HG03565 (cell line): ENCODE measurements around the gene WWC2.

ENCODE experiments used
- ATAC-seq: cut with Tn5 transposase; IDR thresholded peaks from one replicate; pipeline ENCODE4 v1.9.1; 2021; ENCODE audit warnings: mild to moderate bottlenecking, moderate library complexity; ENCODE audit not compliant: unreplicated experiment

Gene WWC2

DNA sequence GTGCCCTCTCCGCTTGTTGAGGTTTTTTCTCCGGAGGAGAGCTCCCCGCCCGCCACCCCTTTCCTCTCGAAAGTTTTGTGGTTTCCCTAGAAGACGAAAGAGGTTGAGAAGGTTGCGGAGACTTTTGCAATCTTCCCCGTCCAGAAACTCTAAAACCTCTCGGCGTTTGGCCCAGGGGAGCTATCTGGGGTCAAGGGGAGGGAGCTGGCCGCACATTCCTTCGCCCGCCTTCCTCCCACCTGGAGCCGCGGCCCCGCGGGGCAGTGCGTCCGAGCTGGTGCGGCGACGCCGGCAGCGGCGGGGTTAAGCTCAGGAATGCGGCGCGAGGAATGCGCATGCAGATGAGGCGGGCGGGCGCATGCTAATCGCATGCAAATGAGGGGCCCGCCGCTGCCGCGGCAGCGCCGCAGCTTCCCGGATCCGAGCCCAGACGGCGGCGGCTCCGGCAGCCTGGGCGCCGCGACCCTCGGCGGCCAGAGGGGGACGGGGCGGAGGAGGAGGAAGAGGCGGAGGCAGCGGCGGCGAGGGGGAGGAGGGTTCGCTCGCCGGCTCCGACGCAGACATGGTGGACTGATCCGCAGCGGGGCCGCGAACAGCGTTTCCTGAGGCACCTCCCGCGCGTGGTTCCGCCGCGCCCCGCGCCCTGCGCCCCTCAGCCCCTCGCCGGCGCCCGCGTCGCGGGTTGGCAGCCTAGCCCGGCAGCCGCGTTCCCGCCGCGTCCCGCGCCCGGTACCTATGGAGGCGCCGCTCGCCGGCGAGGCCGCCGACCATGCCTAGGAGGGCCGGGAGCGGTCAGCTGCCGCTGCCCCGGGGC is at the start of gene WWC2:
TSS of gene WWC2 (plus strand) at position 535 of the 814 bp plus-strand sequence. CDS start at position 770, 235 bp downstream.
- peak; percentile 66 for ATAC-seq

DNA sequence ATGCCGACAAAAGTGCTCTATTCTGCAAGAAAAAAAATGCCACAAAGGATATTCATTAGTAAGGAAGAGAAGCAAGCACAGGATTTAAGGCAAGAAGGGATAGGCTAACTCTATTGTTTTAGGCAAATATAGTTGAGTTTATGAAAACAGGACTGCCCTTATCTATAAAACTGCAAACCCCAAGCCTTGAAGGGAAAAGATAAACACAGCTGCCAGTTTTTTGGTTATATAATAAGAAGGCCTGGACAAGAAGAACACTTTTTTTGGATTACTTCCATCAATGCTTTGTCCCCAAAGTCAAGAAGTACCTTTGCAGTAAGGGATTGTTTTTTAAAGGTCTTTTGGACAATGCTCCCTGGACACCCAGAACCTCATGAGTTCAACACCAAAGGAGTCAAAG is 45.4 kb upstream of the WWC2 start:
- no peak for ATAC-seq

DNA sequence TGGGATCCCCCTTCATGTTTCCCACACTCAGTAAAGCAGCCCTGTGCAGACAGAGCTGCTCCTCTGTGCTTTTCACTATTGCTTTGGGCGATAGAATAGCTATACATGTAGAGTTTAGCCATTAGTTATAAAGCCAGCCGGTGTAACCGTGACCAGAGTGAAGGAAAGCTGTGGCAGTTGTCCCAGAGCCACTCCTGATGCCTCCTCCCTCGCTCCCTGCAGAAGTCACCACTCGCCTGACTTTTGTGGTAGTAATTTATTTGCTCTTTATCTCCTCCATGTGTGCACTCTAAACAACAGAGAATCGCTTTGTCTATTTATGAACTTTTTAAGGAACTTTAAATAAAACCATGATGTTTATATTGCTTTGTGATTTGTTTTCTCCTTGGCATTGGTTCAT is 41.8 kb upstream of the WWC2 start:
- ATAC-seq = no peak

DNA sequence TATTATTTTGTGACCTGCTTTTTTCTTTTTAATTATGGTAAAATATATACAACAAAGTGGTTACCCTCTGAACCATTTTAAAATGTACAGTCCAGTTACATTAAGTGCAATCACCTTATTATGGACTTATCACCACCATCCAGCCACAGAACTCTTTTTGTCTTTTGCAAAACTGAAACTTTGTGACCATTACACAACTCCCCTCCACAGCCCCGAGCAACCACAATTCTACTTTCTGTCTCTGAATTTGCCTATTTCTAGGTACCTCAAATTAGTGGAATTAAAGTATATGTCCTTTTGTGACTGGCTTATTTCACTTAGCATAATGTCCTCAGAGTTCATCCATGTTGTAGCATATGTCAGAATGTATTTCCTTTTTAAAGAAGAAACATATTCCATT is 39.3 kb upstream of the WWC2 start:
- peak; percentile 78 for ATAC-seq

DNA sequence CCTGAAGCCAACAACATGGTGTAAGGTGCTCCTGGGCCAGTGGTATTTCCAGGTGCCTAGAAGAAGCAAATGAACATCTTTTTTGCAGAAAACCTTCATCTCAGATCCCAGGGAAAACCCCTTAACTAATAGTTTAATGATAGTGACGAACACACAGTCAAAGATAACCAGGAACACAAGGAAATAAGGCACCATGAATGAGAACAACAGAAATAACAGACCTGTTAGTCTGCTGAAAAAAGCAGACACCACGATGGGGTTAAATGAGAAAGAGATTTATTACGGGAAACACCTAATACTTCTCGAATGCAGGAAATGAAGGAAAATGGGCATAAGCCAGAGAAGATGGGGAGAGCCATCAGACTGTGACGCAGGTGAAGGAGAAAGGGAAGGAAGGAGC is 30.6 kb upstream of the WWC2 start:
- ATAC-seq = no peak

DNA sequence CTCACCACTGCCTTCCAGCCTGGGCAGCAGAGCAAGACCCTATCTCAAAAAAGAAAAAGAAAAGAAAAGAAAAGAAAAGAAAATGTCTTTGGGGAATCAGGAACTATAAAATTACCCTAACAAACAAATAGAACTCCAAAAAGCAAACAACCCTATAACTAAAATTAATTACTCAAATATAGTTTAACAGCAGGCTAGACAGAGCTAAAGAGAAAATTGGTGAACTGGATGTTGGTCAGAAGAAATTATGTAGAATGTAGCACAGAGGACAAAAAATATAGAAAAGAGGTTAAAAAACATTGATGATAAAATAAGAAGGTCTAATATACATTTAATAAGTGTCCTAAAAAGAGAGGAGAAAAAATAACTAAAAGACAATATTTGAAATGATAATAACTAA is 27.8 kb upstream of the WWC2 start:
- ATAC-seq = no peak

DNA sequence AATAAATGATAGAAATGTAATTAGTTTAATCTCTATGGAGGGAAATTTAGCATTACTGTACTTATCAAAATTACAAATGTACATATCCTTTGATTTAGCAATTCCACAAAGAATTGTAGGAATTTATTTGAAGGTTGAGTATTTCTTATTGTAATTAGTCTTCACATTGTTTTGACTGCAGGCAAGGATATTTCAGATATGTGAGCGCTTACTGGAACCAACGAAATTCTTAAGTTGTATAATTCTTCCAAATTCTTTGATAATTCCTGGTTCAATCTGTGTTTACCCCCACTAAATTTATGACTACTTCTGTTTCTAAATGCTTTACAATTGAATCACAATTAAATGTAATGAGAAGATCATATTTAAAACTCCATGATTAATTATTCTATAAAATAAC is 26.9 kb upstream of the WWC2 start:
- no peak for ATAC-seq

DNA sequence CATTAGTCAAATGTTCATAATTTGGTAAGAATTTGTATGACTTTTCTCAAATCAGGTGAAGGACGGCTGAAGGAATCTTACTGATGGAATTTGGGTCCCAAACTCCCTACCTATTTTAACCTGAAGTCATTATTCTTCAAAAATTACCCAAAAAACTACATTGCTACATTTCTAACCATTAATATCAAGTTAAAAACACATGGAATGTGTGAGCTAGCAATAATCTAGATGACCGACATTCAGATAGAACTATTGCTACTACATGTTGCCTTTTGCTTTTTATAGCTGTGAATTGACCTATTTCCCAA is 25.3 kb upstream of the WWC2 start:
- ATAC-seq = no peak

DNA sequence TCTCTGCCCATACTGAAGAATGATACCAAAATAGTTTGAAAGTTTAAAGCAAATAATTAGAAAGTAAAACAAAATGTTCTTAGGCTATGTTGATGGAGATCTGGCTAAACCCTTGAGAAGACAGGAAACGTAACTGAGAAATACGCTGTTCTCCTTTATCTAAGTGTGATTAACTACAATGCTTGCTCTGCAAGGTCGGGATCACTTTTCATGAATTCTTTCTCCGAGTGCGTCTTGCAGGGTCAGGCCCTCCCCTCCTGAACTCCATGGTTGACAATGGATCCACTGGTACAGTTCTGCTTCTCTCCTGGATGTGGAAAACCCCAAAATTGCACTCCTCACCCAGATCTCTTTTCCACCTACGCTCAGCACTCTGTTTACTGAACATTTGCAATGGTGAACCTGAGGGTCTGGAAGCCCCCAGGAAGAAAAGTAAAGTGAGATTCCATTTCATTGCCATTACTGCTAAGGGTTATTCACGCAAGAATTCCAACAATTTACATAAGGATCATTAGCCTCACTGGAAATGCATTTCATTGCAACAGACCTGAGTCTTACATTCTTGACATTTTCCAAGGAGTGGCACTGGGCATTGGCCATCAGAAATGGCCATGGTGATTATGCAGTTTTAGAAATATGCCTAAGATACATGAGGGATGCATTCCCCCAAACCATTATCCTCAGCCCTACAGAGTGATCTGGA is 24.6 kb upstream of the WWC2 start:
- no peak for ATAC-seq

DNA sequence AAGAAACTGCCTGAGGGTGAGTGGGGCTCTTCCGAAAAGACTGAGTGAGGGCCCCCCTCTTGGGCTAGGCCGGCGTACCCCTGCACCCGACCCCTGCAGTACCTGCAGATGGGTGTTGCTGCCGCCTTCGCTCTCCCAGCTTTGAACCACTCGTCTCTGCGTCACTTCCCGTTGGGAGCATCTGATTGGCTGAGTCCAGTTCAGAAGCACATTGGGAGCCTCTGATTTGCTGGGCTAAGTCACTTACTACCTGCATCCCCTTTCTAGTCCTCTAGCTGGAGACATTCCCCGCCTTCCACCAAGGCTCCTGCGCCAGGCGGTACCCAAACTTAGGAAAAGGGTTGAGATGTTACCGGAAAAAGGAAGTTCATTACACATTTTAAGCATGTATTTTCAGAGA is 20.4 kb upstream of the WWC2 start:
- ATAC-seq = no peak

DNA sequence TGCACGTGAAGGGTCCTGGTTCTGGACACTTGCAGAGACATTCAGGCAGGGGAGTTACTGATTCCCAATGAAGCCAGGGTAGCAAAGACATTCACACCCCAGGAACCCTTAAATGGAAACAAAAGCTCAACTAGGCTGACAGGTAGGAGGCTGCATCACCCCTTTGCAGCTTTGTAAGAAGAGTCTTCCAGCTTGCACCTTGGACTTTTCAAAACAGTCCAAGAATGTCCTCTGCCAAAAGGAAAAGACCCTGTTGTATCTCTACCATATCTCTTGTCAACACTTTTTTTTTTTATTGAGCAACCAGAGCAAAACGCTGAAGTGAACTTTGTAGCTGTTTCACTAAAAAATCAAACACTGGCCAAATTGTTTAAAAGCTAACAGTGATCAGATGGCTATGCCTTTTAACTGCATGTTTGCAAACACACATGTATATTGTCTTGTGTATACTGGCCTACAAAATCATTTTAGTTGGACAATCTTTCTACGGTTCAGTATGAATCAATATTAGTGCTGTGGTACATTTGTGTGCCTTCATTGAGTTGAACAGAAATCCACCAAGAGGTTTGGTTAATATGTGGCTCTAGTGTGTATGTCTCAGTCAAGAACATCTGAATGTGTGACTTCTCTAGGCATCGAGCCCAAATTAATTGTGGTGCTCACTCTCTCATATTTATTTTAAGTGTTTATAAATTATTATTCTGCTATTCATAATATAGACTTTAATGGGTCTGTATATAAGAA is 18.5 kb upstream of the WWC2 start:
- ATAC-seq = no peak

DNA sequence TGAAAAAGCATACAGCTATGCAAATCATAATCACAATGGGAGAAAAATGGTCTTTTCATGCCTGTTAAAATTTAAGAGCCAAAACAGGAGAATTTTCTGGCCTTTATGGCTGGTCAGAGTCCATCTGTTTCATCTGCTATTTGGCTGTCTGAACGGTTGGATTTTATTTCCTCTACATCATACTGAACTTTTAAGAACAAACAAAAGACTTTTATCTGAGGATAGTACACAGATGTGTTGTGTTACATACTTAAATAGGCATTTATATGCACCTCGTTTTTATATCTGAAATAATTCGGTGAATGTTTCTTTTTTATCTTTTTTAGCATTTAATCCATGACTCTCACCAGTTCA is 18.0 kb upstream of the WWC2 start:
- ATAC-seq = no peak

DNA sequence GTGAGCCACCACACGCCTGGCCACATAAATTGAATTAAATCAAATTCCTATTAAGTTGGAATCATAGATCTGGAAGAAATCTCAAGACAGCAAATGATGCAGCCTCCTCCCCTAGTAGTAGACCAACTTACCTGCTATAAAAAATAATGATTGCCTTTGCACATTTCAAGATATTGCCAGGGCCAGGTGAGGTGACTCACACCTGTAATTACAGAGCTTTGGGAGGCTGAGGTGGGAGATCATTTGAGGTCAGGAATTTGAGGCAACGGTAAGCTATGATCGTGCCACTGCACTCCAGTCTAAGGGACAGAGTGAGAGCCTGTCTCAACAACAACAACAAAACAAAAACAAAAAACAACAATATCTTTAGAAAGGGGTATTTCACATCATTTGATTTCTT is 17.0 kb upstream of the WWC2 start:
- no peak for ATAC-seq

DNA sequence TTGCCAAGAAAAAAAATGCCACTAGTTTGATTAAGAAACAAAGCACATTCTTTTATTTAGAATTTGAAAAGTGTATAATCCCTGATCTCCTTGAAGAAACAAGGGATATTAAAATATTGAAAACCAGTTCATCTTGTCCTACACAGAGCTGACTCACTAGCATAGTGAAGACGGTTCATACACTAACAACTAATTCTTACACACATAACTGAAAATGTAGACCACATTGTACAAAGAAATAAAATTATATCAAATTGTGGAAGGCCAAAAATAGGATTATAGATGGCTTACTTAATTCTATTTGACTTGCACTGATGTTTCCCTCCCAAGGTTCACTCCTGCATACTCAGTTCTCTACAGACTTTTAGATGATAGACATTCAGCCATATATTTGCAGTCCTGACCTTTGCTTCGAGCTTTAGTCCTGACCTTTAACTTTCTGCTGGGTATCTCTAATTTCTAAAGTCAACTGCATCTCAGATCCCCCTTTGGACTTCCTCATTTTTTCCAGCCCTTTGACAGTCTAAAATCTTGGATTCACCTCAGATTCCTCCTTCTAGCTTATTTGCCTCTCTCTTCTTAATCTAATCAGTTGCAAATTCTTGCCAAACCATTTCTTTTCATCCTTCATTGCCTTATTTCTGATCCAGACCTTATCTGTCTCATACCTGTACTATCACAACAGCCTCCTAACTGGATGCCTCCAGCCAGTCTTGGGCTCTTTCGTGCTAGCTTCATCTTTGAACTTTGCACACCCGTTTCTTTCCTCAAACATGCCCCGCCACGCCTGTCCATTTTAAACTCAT is 4.5 kb upstream of the WWC2 start:
- no peak for ATAC-seq

DNA sequence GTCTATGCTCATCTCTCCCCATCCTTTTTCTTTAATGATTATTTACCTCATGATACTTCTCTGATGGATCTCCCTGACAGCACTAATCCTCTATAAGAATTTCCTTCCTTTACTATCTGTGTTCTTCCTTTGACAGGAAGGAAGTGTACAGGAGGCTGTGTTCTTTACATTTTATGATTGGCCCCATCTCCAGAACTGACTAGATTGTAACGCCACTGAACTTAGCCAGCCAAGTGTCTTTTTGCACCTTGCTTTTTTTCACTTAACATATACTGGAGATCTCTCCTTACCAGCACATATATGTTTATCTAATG is 3.9 kb upstream of the WWC2 start:
- no peak for ATAC-seq

DNA sequence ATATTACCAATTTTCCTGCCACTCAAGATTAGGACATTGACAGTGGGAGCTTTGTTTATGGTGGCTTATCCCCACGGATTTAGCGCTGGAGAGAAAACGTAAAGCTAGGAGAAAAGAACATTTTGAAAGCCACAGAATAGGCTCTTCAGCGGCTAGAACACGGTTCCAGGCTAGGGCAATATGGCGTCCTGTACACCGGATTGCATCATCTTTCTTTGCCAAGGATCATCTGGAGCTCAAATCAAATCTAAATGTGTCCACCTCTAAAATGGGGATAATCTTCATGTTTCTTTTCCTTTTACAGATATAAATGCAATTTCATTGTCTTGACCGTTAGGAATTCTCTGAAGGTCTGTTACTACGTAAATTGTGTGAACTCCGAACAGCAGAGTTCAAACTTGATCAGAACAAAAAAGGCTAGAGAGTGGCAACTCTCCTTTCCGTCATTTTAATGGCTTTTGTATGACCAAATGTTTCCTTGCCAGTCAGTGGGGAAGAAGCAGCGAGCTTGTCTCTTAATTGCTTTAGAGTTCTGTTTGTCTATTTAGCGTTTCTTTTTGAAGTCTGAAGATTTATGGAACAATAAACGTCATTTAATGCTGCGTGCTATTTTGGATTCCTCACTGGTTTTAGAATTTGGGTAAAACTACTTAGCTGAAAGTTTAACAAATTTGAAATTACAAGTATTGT is 2.6 kb upstream of the WWC2 start:
- no peak for ATAC-seq

DNA sequence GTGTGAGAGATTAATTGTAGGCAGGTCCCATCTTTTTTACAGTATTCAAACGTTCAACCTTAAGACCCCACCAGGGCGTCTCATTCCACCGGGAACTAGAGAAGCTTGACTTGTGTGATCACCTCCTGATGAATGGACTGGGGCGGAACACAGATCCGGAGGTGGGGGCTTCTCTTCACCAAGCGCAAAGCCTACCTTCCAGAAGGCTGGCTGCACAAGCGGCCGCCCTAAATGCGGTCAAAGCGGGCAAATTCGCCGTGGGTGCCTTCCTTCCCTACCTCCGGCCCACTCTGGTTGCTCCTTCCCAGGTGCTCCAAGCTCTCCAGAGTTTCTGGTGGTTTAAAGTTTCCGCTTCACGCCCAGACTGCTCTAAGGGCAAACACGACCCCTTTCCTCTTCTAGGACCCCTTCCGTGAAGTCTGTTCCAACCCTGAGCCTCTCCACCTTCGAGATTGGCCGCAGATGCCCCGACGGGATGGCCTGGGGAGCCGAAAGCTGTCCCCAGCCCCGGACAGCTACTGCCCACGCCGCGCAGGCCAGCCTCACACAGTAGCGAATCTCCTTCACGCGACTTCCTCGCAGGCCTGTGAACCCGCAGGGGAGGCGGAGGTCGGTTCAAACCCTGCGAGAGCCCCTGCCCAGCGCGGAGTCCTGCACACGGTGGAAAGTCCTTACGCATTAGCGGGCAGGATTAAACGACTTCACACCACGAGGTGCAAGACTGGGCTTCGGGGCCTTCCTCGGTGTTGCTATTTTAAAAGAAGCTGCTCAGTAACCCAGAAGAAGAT is 1.6 kb upstream of the WWC2 start:
- no peak for ATAC-seq

DNA sequence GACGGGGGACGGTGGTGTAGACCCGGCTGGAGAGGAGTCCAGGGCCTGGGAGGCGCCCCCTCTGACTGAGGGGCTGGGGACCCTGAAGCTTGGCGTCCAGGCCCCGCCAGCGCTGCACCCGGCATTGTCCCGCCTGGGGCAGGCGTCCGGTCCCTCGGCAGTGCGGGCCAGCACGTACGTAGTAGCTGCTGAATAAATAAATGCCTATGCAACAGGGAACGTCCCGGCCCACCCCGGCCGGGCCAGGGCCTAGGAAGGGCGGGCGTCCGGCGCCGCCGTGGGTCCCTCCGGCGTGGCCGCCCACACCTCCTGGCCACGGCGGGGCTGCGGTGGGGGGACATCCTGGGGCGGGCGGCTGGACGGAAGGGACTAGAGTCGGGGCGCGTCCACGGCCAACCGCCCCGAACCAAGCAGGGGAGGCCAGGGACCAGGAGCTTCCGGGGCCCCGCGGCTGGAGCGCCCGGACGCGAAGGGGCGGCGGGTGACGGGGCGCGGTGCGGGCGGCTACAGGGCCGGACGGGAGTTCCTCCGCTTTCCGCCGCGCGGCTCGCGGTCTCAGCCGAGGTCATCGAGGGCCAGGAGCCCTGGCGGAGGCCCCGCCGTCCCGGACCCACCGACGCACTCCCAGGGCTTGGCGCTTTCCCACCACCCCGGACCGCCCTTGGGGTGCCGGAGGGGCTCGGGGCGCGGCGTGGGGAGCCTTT is 886 bp upstream of the WWC2 start:
- ATAC-seq = no peak

DNA sequence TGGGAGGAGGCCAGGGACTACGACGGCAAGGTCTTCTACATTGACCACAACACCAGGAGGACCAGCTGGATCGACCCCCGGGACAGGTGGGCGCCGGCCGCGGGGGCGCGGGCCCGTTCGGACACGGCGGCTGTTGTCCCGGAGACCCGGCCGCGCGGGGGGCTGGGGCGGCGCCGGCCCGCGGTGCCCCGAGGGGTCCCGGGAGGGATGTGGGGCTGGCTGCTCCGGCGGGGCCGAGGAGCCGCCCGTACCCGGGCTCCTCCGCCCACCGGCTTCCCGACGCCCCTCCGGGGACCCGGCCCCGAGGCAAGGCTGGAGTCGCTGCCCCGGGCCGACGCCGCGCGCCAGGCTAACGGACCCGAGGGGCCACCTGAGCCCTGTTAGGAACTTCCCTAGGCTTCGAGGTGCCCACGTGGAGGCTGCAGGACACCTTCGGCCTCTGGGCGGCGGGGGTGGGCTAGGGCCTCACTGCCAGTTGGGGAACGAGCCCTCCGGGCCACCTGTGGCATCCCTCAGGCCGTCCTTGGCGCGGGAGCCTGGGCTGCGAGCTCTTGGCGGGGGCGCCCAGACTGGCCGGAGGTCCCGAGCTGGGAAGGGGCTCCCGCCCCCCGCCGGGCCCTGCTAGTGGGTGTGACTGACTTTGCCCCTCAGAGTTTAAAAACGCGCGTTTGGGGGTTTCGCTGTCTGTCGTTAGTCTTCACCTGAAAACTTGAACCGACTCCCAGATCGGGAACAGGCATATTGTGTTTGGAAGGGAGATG is 660 bp downstream of the WWC2 start:
- ATAC-seq = no peak
